CD4-positive, alpha-beta T cell treated with Interferon alpha-2 for 1 hour (primary cell): ENCODE data around the gene GRSF1.
"Not testable (repeated sequence)": the region's sequence is repeated elsewhere in the genome, so short reads cannot be mapped to it uniquely, and the experiment has no call there.

Source experiments
- DNase-seq, 2 donors: peaks; one replicate each; pipeline ENCODE4 v3.0.0-alpha.2; 2020 to 2022

Gene GRSF1

DNA sequence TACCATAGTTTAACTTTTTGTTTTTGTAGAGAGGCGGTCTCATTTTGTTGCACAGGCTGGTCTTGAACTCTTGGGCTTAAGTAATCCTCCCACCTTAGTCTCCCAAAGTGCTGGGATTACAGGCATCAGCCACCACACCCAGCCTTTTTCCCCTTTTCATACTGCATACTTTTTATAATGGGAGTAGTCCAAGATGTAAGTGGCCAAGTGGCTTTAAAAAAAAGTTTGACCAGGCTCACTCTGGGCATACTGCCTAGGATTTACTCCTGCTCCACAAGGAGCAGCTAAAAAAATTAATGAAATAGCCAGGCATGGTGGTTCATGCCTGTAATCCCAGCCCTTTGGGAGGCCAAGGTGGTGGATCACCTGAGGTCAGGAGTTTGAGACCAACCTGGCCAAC is 6.0 kb downstream of the GRSF1 start:
- no peak for DNase-seq

GRCh38 chr4:70831293-70831692 is 8.4 kb downstream of the GRSF1 start:
- no peak for DNase-seq

GRCh38 chr4:70830054-70830453 is 9.6 kb downstream of the GRSF1 start:
- DNase-seq = no peak

- no peak for DNase-seq
Observed at GRCh38 chr4:70829492-70829891, 10.2 kb downstream of the GRSF1 start.

DNA sequence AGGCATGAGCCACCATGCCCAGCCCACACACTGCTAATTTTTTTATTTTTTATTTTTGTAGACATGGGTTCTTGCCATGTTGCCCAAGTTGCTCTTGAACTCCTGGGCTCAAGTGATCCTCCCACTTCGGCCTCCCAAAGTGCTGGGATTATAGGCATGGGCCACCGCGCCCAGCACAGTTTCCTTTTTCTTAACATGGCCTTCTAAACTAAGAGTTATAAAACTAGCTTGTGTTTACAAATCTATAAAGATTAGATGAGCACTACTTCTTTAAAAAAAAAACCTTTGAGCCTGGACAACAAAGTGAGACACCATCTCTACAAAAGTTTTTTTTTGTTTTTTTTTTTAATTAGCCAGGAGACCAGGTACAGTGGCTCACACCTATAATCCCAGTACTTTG is 10.7 kb downstream of the GRSF1 start:
- DNase-seq = no peak

DNA sequence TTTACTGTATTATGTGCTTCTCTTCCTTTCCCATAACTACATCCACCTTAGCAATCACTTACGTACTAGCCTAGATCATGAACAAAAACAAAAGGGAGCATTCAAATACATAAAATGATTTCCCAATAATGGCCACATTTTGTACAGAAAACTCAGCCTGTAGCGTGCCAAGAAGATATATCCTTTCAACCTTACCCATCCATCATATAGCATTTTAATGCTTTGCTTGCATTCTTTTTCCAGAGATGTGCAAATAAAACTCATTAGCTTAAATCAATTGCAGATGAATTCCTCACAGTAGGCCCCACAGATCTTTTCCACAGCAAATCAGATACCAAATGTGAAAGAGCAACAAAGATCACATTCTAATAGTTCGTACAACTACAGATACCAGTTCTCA is 20.8 kb downstream of the GRSF1 start:
- DNase-seq = no peak

- DNase-seq = no peak
Observed at GRCh38 chr4:70818173-70818855, 21.4 kb downstream of the GRSF1 start.

DNA sequence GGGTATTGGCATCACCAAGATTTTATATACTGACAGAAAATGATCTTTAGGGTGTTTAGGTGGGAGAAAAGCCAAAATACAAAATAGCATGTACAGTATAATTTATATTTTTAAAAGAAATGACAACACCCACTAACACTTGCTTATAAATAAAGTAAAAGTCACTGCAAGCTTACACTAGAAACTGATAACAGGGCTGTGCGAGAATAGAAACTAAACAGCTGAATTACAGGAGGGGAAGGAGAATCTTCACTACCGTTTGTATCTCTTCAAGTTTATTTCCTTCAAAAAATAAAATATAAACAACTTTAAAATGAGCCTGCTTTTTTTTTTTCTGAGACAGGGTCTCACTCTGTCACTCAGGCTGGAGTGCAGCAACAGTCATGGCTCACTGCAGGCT is 22.8 kb downstream of the GRSF1 start:
- DNase-seq = no peak

DNA sequence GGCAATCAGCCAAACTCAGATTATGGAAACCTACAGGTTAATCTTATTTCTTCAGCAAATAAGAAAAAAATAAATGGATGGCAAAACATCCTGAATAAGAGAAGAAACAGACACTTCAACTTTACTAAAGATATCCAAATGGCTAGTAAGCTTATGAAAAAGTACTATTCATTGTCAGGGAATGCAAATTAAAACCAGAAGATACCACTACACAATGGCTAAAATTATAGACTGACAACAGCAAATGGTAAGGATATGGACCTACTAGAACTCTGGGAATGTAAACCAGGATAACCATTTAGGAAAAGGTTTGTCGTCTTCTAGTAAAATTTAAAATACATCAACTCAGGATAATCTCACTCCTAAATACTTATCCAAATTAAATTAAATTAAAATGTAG is 24.3 kb downstream of the GRSF1 start:
- DNase-seq = no peak

GRCh38 chr4:70808151-70808550 is 31.5 kb downstream of the GRSF1 start:
- DNase-seq = no peak

DNA sequence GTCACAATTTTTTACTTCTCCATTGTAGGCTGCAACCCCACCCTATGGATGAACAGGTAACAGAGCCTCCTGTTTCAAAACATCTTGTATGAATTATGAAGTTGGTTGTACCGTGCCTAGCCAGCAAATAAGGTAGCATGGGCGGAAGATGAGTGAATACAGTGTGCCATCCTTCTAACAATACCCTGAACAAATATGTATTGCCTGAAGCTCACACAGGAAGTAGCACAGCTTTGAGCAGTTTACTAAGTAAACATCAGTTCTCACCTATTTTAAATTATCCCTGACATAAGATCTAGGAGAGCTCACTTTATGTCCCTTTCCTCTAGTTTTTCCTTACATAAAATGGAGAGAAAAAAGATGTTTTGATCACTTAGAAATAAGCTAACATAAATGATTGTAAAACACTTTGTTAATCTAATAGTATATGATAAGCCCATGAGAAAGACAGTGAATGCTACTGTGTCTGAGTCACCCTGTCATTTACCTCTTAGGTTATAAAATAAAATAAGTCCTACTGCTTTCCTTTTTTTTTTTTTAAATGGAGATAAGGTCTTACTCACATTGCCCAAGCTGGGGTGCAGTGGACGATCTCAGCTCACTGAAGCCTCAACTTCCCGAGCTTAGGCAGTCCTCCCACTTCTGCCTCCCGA is 36.6 kb downstream of the GRSF1 start:
- DNase-seq = no peak

GRCh38 chr4:70801265-70801809 is 38.4 kb downstream of the GRSF1 start:
- no peak for DNase-seq

DNA sequence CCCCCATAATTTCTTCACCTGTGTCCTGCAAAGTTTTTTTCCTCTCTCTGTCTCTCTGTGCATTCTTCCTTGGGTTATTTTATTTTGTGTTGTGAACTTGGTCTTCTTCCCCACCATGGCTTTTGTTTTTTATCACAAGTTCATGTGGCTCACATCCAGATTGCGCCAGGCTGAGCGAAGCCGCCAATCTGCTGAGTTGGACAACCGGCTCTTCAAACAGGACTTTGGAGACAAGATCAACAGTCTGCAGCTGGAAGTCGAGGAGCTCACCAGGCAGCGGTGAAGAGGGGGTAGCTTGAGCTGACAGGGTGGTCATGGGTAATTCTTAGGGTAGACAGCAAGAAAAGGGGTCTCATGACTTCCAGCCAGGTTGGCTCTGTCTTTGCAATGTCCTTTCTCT is 46.1 kb downstream of the GRSF1 start:
- no peak for DNase-seq

- DNase-seq = no peak
Observed at GRCh38 chr4:70788733-70789132, 51.0 kb downstream of the GRSF1 start.

- DNase-seq = no peak
Observed at GRCh38 chr4:70787496-70787895, 52.2 kb downstream of the GRSF1 start.

DNA sequence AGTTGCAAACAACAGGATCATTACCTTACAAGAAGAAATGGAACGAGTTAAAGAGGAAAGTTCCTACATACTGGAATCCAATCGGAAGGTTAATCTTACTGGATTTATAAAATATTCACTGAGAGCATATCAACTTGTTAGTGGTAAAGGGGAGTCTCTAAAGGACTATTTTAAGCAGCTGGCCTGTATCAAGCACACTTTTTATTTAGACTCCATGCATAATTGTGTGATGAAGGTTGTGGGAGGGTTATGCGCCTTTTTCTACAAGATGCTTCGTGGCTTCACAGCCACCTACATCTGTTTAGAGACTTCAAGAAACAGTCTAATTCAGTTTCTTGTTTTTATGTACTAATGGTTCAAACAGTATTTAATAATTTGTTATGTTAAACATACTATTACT is 56.6 kb downstream of the GRSF1 start:
- no peak for DNase-seq

GRCh38 chr4:70778888-70779422 is 60.7 kb downstream of the GRSF1 start:
- DNase-seq = no peak

GRCh38 chr4:70772929-70773555 is 66.6 kb downstream of the GRSF1 start:
- no peak for DNase-seq

- not testable (repeated sequence) for DNase-seq
Observed at GRCh38 chr4:70769396-70769795, 70.3 kb downstream of the GRSF1 start.

- DNase-seq = no peak
Observed at GRCh38 chr4:70768301-70768948, 71.3 kb downstream of the GRSF1 start.
